GDM1 (cell line): ENCODE data around the gene CTAG2.
"Not testable (repeated sequence)": the region's sequence is repeated elsewhere in the genome, so short reads cannot be mapped to it uniquely, and the experiment has no call there.

Source experiments
- DNase-seq: peaks from one replicate; lab custom pipeline; 2025; lab: John Stamatoyannopoulos, UW

Gene CTAG2

GRCh38 chrX:154648931-154649330 lies 4.4 kb downstream of the CTAG2 start:
- no peak for DNase-seq

- not testable (repeated sequence) for DNase-seq
Observed at GRCh38 chrX:154645745-154646378, 7.5 kb downstream of the CTAG2 start.

- not testable (repeated sequence) for DNase-seq
Observed at GRCh38 chrX:154643708-154644107, 9.7 kb downstream of the CTAG2 start.

- DNase-seq: not testable (repeated sequence)
Observed at GRCh38 chrX:154641740-154642139, 11.6 kb downstream of the CTAG2 start.

DNA sequence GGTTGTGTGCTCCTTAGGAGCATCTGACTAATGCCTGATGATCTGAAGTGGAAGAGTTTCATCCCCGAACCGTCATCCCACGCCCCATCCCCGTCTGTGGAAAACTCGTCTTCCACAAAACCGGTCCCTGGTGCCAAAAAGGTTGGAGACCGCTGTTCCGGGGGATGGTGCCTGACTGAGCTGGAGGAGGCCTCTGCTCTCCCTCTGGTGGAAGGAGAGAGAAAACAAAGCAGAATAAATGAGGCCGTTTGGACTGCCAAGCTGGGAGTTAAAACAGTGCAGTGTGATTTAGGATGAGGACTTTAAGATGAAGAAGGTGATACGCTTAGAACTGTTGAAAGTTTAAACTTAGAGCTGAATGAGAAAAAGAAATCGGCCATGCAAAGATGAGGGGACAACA lies 19.7 kb downstream of the CTAG2 start:
- not testable (repeated sequence) for DNase-seq

GRCh38 chrX:154630949-154631348 lies 22.4 kb downstream of the CTAG2 start:
- not testable (repeated sequence) for DNase-seq

GRCh38 chrX:154628960-154629359 lies 24.4 kb downstream of the CTAG2 start:
- not testable (repeated sequence) for DNase-seq

- DNase-seq: not testable (repeated sequence)
Observed at GRCh38 chrX:154620767-154621414, 32.5 kb downstream of the CTAG2 start.

GRCh38 chrX:154619182-154619581 lies 34.2 kb downstream of the CTAG2 start, which contains the start of gene CTAG1B:
CTAG1B (minus strand) TSS chrX:154619282; CDS start chrX:154619218, 64 bp downstream.
- not testable (repeated sequence) for DNase-seq

DNA sequence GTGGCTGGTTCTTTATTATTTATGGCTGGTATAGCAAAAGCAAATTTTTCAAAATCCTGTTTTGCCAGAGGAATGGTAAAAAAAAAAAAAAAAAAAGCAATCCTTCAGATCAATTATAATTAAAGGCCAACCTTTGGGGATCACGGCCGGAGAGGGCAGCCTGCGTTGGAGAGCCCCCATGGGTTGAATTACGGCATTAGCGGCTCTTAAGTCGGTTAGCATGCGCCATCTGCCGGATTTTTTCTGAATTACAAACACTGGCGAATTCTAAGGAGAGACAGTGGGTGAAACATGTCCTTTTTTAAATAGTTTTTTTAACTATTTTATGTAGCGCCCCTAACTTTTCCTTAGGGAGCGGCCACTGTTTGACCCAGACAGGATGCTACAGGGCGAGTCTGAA lies 39.8 kb downstream of the CTAG2 start:
- not testable (repeated sequence) for DNase-seq

DNA sequence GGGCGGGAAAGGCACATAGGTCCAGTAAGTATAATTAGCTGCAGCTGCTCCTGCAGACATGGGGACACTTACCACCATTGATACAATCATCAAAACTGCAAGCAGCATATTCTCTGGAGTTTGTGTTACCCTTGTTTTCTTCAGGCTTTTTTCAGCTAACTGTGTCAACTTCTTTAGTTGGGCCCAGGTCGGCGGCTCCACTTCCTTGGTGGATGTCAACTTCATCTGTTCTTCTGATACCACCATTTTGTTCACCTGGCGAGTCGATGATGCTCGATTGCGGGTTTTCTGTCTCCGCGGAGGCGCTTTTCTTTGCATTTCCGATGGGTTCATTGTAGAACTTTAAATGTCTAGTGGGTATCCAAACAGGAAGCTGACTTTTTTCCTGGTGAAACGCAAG lies 42.2 kb downstream of the CTAG2 start:
- DNase-seq: not testable (repeated sequence)

- DNase-seq: not testable (repeated sequence)
Observed at GRCh38 chrX:154608823-154609222, 44.6 kb downstream of the CTAG2 start.

DNA sequence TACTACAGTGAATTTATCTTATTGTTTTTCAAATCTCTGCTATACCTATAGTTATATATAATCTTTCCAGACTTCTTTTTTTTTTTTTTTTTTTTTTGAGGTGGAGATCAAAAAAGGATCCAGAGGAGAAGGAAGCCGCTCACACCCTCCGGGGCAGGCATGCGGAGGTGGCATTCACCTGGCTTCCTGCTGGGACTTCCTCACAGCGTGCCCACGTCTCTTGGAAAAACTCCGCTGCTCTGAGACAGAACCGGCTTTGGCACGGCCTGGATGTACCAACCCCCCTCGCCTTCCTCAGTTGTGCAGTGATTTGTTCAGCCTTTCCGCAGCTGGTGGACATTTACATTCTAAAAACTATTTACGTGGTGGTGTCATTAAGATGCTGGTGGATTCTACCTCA lies 45.4 kb downstream of the CTAG2 start:
- not testable (repeated sequence) for DNase-seq

DNA sequence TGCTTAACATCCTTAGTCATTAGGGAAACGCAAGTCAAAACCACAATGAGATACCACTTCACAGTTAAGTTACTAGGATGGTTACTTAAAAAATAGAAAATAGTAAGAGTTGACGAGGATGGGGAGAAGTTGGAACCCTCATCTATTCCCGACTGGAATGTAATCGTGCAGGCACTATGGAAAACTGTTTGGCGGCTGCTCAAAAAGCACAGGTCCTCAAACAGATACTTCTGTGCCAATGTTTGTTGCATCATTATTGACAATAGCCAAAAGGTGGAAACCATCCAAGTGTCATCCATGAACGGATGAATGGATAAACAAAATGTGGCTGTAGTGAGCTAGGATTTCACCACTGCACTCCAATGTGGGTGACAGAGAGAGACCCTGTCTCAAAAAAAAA lies 46.0 kb downstream of the CTAG2 start:
- no peak for DNase-seq

DNA sequence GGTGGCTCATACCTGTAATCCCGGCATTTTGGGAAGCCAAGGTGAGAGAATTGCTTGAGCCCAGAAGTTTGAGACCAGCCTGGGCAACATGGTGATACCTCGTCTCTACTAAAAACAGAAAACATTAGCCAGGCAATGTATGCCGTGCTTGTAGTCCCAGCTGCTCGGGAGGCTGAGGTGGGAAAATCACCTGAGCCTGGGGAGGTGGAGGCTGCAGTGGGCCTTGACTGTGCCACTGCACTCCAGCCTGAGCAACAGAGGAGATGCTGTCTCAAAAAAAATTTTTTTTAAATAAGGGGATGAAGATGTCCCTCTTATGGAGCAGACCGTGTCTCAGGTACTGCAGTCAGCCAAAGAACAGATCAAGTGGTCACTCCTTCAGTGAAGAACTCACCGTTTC lies 47.8 kb downstream of the CTAG2 start:
- no peak for DNase-seq

GRCh38 chrX:154603438-154604430 lies 49.6 kb downstream of the CTAG2 start:
- peak; percentile 49 for DNase-seq

DNA sequence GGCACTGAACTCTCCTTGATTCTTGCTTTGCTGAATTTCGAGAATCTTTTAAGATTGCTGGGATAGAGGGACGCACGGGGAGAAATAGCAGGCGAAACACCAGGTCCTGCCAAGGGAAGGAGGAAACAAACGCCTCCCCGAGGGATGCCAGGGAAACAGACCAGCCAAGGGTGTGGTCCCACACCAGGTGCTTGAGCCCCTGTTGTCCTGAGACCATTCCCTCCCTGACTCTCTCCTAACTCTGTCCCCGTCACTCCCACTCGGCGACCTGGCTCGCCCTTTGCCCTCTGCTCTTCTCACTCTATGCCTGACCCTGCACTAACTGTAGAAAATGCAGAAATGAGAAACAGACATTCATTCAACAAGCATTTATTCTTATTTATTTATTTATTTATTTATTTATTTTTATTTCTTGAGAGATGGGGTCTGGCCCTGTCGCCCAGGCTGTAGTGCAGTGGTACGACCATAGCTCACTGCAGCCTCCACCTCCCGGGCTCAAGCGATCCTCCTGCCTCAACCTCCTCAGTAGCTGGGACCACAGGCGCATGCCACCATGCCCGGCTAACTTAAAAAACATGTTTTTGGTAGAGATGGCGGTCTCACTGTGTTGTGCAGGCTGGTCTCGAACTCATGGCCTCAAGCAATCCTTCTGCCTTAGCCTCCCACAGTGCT lies 50.5 kb downstream of the CTAG2 start:
- DNase-seq: no peak

- no peak for DNase-seq
Observed at GRCh38 chrX:154602226-154602625, 51.2 kb downstream of the CTAG2 start.
